Inferior parietal cortex (tissue), 1 donor: Measurements from ENCODE around the gene GNG8.
"Not testable (repeated sequence)": the region's sequence is repeated elsewhere in the genome, so short reads cannot be mapped to it uniquely, and the experiment has no call there.

Experiments used
- DNase-seq: peaks from one replicate; pipeline ENCODE4 v3.0.0-alpha.2; 2016; ENCODE audit errors: extremely low spot score

GNG8 gene

DNA sequence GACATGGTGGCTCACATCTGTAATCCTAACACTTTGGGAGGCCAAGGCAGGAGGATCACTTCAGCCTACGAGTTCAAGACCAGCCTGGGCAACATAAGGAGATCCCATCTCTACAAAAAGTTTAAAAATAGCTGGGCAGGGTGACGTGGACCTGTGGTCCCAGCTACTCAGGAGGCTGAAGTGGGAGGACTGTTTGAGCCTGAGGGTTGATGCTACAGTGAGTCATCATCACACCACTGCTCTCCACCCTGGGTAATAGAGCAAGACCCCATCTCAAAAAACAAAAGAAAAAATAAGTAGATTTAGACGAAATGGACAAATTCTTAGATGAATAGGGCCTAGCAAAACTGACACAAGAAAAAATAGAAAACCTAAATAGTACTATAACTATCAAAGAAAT is 10.4 kb upstream of the GNG8 start:
- no peak for DNase-seq

- DNase-seq = no peak
Measured at GRCh38 chr19:46644720-46645119, 8.7 kb upstream of the GNG8 start.

- no peak for DNase-seq
Measured at GRCh38 chr19:46640656-46641055, 4.7 kb upstream of the GNG8 start.

- DNase-seq = no peak
Measured at GRCh38 chr19:46639358-46640182, 3.6 kb upstream of the GNG8 start.

DNA sequence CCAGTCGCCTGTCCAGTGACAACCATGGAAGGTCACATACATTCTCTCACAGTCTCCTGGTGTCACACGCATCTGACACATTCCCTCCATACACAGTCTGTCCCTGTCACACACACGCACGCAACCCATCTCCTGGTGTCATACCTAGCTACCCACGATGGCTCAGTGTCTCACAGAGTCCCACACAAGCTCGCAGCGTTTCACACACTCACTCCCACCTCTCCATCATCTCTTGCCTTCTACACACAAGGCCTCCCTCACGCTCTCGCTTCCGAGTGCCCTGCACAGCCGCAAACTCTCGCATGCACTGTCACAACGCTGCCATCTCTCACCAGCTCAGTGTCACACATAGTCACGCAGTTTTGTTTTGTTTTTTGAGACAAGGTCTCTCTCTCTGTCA is 1.2 kb upstream of the GNG8 start:
- no peak for DNase-seq

- DNase-seq = no peak
Measured at GRCh38 chr19:46634656-46635218, 1.3 kb downstream of the GNG8 start.

DNA sequence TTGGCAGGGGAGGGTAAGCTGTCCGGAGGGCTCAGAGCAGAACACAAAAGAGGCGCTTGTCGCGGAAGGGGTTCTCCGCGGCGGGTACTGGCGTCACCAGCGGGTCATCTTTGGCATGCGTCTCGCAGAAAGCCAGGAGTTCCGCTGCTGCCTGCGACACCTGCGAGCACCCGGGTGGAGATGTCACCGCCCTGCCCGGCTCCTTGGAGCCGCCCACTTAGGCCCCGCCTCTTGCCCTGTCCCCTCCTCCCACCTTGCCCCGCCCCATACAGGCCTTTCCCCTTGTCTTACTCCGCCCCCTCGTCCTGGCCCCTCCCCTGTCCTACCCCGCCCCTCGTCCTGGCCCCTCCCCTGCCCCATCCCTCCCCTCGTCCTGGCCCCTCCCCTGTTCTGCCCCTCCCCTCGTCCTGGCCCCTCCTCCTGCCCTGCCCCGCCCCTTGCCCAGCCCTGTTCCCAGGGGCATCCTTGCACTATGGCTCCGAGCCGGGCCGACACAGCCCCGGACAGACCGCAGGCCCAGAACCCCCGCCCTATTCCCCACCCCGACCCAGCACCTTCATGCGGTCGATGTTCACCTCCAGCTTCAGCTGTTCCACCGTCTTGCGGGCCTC is 1.9 kb downstream of the GNG8 start:
- no peak for DNase-seq

DNA sequence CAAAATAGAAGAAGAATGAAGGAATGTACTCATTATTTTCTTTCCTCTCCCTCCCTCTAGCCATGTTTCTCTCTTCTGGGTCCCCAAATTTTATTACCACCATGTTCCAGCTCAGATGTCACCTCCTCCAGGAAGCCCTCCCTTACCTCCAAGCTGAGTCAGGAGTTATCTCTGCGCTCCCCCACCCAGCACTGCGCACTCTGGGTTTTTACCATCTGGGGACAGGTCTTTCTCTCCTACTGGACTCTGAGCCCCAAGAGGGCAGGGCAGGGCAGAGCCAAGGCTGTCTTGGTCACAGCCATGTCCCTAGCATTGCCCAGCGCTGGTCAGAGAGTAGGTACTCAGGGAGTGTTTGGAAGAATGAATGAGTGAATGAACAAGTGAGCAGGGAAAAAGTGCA is 2.9 kb downstream of the GNG8 start:
- DNase-seq = no peak

DNA sequence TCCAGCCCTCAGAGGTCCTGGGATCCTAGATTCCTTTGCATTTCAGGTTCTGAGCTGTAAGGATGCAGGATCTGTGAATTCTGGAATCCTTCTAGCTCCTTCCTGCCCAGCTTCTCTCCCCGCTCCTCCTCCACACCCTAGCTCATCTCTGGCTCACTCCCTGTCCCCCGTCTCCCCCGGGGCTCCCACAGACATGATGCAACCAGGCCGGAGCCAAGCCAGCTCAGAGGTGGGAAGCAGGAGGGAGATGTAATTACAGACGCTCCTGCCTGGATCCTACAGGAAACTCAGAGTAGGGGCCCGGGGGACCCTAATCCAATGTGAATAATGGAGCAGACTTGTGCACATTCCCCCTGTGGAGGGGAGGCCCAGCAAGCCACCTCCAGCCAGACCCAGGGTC is 4.5 kb downstream of the GNG8 start:
- DNase-seq = no peak

GRCh38 chr19:46630586-46631205 is 5.3 kb downstream of the GNG8 start:
- DNase-seq = no peak

GRCh38 chr19:46629546-46630025 is 6.4 kb downstream of the GNG8 start:
- DNase-seq = no peak

DNA sequence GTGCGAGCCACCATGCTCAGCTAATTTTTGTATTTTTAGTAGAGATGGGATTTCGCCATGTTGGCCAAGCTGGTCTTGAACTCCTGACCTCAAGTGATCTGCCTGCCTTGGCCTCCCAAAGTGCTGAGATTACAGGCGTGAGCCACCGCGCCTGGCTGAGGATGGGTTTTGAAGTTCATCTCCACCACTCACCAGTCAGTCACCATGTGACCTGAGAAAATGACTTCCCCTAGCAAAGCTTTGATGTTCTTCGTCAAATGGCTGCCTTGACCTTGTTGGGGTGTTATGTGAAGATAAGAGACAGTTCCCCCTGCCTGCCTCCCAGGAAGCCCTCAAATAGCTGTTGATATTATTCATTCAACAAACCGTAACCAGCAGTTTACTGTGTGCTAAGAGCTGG is 7.0 kb downstream of the GNG8 start:
- not testable (repeated sequence) for DNase-seq

DNA sequence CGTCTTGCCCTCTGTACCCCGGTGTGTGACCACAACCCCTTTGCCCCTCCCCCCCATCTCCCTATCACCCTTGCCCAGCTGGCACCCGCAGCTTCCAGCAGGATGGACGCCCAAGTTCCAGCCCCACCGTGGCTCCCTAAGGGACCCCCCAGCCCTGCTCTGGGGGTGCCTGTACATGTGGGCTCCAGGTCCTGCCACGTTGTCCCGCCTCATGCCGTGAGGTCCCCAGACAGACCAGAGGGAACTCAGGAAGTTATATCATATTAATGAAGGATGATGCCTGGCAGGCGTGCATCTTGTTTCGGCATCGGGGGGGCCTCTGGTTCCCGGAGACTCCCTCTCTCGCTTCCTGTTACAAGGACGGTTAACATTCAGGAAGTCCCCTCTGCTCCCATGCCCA is 9.6 kb downstream of the GNG8 start:
- DNase-seq = no peak

- DNase-seq = no peak
Measured at GRCh38 chr19:46625731-46626130, 10.3 kb downstream of the GNG8 start.

- DNase-seq = no peak
Measured at GRCh38 chr19:46624958-46625661, 10.9 kb downstream of the GNG8 start, which contains the start of gene PTGIR. PTGIR (minus strand) TSS chr19:46625089; CDS start chr19:46624225, 864 bp downstream.

DNA sequence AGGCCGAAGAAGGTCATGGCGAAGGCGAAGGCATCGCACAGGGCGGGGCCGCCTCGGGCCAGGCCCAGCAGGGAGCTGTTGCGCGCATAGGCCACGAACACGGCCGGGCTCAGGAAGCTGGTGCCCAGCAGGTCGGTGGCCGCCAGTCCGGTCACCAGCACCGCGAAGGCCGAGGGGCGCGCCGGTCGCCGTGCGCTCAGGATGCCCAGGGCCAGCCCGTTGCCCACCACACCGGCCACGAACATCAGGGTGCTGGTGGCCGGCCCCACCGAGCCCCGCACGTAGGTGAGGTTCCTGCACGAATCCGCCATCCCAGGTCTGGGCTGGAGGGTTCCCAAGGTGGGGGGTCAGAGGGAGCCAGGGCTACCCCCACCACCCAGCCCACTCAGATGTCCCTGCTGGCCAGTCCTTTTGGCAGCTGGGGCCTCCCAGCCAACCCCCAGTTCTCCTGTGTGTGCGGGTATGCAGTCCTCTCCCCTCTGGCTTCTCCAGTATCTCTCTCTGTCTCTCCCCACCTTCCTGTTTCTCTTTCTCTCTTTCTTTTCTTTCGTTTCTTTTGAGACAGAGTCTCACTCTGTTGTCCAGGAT is 12.0 kb downstream of the GNG8 start:
- DNase-seq = no peak

DNA sequence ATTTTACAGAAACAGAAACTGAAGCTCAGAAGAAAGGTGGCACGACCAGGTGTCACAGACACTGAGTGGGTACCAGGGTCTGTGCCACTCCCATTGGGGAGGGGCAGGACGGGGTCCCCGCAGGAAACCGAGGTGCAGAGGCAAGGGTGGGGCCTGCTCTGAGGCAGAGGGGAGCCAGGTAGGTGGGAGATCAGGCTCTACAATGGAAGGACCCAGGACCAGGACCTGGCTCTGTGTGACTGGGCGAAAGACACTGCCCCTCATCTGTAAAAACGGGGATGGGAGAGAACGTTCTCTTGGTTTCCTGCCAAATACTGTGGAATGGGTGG is 13.9 kb downstream of the GNG8 start:
- DNase-seq = no peak

DNA sequence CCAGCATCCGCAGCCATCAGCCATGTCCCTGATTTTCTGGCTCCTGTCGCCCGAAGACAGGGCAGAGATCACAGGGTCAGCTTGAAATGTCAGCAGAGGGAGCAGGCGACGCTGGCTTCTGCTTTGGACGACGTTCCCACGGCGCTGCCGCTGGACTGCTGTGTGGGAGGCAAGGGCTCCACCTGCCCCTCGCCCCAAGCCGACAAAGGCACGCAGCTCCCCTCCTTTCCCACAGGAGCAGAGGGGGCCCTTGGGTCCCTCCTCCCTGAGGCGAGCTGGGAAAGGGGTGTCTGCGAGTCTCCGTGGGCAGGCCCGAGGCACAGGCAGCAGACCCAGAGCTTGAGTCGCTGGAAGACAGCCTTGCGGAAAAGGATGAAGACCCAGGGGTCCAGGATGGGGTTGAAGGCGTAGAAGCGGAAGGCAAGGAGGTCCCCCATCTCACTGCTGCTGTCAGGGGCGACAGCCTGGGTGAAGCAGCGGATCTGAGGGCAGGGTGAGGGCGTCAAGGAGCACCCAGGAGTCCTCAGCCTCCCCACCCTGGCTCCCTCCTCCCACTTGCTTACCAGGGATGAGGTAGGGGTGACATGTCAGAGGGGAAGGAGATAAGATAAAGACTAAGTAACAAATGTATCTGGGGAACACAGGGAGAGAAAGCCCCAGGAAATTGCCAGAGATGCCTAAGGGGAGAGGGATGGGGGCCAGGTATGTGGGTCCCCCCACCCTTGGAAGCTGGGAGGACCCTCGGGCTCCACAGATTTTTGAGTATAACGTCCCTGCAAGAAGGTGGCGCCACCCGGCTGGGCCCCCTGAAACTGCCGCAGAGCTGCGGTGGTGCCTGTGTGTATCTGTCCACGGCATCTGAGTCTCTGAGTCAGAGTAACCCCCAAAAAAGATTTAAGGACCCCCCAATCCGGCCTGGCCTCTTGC is 14.5 kb downstream of the GNG8 start:
- DNase-seq = no peak

DNA sequence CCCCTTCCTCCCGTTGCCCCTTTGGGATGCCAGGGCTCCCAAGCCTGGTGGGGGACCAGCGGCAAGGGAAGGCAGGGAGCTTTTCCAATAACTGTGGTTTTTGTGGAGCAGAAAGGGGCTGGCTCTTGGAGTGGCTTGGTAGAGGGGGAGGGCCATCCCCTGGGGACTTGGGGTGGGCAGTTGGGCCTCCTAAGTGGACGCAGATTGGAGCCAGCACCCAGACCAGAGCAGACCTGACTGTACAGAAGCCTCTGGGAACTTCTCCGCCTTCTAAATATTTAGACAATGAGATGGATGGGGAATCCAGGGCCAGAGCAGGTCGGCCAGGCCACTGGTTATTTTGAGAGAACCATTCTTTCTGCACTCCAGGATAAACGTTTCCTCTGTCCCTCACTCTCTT is 15.3 kb downstream of the GNG8 start:
- DNase-seq = no peak

DNA sequence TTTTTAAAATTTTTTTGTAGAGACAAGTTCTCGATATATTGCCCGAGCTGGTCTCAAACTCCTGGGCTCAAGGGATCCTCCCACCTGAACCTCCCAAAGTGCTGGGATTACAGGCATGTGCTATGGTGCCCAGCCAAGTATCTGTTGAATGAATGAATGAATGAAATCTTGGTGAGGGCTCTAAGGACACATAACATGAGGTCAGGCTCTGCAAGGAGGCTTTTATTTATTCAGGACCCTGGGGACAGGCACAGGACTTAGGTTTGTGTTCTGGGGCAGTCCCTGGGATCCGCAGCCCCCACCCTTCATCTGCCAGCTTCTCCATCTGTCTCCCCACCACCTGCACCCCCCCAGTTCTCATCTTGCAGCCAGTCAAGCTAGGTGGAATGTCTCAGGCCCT is 15.7 kb downstream of the GNG8 start:
- DNase-seq = no peak
